Activated T-cell treated with anti-CD3 and anti-CD28 coated beads, Interleukin-2, amount 50 U/mL, for 24 hours (primary cell): ENCODE results near the gene TMEM35A.
A peak's percentile ranks its signal among the peaks of the same experiment; 100 is the strongest.

ENCODE experiments used
- DNase-seq: peaks from one replicate; pipeline ENCODE4 v3.0.0-alpha.2; 2020
- H3K27ac Mint-ChIP-seq: 2 replicates; pipeline ENCODE4 v1.8.0; 2020; ENCODE audit warnings: mild to moderate bottlenecking, mixed read lengths
- H3K27me3 Mint-ChIP-seq: 2 replicates; pipeline ENCODE4 v1.8.0; 2020; ENCODE audit warnings: mixed read lengths
- H3K36me3 Mint-ChIP-seq: 2 replicates; pipeline ENCODE4 v1.8.0; 2020; ENCODE audit warnings: low read depth, mixed read lengths
- H3K4me1 Mint-ChIP-seq: 2 replicates; pipeline ENCODE4 v1.8.0; 2020; ENCODE audit warnings: low read depth, mixed read lengths
- H3K4me3 Mint-ChIP-seq: 2 replicates; pipeline ENCODE4 v1.8.0; 2020; ENCODE audit warnings: mild to moderate bottlenecking, moderate library complexity, mixed read lengths
- H3K9me3 Mint-ChIP-seq: 2 replicates; pipeline ENCODE4 v1.8.0; 2020; ENCODE audit warnings: mixed read lengths

Gene TMEM35A

DNA sequence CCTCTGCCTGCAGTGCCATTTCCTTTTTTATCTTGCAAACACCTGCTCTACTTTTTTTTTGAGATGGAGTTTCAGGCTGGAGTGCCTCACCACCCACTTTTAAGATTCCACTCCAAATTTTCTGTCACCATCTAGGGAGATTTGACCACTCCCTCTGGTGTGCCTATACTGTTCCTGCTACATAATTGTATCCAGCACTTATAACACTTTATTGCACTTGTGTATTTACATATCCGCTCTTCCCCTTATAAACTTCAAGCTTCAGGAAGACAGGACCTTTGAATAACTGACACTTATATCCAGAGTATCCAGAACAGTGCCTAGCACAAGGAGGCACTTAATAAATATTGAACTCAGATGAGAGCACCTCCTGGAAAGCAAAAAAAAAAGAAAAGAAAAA, 13.1 kb downstream of the TMEM35A start:
- H3K36me3 Mint-ChIP-seq: no peaks in the 10 kb centered on the region
- H3K4me3 Mint-ChIP-seq: no peak overlapping the region
- H3K27me3 Mint-ChIP-seq: peaks cover 5% of the 10 kb centered on the region
- peaks cover 2% of the 10 kb centered on the region for H3K4me1 Mint-ChIP-seq
- H3K27ac Mint-ChIP-seq: no peak overlapping the region
- H3K9me3 Mint-ChIP-seq: no peaks in the 10 kb centered on the region
- no peak for DNase-seq

DNA sequence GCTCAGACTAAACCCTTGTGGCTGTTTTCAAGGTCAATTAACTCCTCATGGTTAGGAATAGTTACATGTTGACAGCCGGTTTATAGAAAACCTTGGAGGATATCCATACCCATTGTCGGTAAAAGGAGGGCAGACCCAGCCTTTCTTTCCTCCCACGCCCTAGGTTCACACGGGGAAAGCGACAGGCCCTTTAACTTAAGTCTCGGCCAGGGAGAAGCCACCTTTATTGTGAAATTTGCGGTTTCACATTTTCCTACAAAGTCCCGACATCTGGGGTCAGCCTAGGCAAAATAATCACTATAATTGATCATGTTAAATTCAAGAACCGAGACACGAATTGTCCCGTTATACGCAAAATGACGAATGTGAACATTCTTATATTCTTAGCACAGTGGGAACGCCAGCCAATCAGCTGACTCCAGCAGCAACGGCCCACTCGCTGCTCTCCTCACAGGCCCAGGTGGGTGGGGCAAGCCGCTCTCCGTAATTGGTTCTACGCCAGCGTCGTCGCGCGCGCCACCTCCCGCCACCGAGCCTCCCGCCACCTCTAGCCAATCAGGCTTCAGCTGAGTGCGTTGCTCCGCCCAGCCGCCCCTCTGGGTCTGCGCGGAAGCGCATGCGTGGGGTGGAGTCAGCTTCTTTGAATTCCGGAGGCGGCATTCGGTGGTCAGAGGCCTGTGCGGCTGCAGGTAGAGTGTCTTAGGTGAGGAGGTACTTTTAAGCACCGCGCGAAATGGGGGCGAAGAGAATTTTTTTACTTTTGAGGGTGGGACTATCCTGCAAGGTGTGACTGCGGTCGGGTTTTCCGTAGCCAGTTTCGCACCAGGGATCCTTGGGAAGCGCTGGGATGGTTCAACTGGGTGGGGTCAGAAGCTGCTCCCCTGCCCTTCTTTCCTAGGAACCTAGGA, 19.1 kb downstream of the TMEM35A start, which contains the start of gene CENPI:
Gene CENPI, plus strand, starts transcription at position 659 of the 908 bp plus-strand sequence. CDS start 2,867 bp downstream, outside the sequence.
- Mint-ChIP-seq H3K4me3 (peak within 1 kb of the TSS; percentile 88), H3K9me3 (no peaks in the 10 kb centered on the region), H3K27ac (peak within 1 kb of the TSS; percentile 95), H3K4me1 (peaks cover 23% of the 10 kb centered on the region), H3K27me3 (peaks cover 5% of the 10 kb centered on the region), H3K36me3 (peaks cover 19% of the 10 kb centered on the region)
- peak; percentile 92 for DNase-seq

DNA sequence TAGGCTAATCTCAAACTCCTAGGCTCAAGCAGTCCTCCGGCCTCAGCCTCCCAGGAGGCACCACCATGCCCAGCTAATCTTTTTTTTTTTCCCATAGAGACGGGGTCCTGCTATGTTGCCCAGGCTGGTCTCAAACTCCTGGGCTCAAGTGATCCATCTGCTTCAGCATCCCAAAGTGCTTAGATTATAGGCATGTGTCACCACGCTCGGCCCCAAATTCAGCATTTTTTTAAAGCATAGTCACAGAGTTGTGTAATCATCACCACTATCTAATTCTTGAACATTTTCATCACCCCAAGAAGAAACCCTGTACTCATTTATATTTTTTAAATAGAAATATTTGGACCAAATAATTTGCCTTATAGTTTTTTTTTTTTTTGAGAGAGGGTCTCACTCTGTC, 29.6 kb downstream of the TMEM35A start:
- no peak for DNase-seq
- no peaks in the 10 kb centered on the region for H3K9me3 Mint-ChIP-seq
- H3K27ac Mint-ChIP-seq: no peak overlapping the region
- no peaks in the 10 kb centered on the region for H3K4me1 Mint-ChIP-seq
- H3K27me3 Mint-ChIP-seq: no peaks in the 10 kb centered on the region
- H3K4me3 Mint-ChIP-seq: no peak overlapping the region
- H3K36me3 Mint-ChIP-seq: peaks cover 40% of the 10 kb centered on the region

DNA sequence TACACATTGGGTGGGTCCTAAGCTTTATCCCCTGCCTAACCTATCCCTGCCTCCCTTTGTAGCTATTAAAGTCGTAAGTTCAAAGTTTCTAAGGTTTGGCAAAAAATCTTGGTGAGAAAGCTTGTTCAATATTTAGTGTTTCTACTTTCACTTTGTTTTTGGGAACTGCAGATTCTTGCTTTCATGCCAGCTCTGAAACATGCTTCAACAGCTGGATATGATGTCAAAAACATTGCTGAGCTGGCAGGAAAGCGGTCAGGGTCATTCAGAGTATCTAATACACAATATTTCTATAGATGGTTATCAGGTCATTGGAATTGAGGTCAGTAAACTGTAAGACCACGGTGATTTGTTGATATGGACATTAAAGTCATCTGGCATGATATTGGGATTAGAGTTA, 39.0 kb downstream of the TMEM35A start:
- no peak for DNase-seq
- peaks cover 2% of the 10 kb centered on the region for H3K27me3 Mint-ChIP-seq

DNA sequence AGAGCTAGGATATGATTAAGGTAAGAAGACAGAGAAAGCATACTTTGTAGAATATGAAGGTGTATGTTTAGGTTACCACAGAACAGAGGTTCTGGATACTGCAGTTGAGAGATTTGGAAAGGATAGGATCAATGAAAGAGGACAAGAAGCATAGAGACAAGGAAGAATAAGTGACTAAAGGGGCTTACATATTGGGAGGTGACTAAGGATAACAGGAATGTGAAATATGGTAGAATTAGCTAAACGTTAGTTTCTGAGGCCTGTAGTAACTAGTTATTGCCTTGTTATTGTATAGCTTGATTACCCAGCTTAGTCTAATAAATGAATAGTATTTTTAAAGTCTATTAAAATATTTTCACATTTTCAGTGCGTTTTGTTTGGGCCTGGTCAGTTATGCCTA, 57.6 kb downstream of the TMEM35A start:
- H3K27me3 Mint-ChIP-seq: peaks cover 8% of the 10 kb centered on the region
- no peak overlapping the region for H3K27ac Mint-ChIP-seq
- no peaks in the 10 kb centered on the region for H3K9me3 Mint-ChIP-seq
- no peak overlapping the region for H3K4me3 Mint-ChIP-seq
- no peak for DNase-seq
- peaks cover 34% of the 10 kb centered on the region for H3K36me3 Mint-ChIP-seq
- no peaks in the 10 kb centered on the region for H3K4me1 Mint-ChIP-seq

More for the DNA sequence above, 39.0 kb downstream of the TMEM35A start:
- Mint-ChIP-seq H3K9me3 (no peaks in the 10 kb centered on the region), H3K4me3 (no peak overlapping the region), H3K36me3 (peaks cover 29% of the 10 kb centered on the region), H3K4me1 (no peaks in the 10 kb centered on the region), H3K27ac (no peak overlapping the region)
